Neural cell (in vitro differentiated cells): ENCODE measurements around the gene TCF4. TPM values are rescaled to one million over a fixed set of nuclear protein-coding genes. Genes with fewer than 3 reads are reported as not detected.

Experiments used
- H2AFZ ChIP-seq: fragments of 200-600, 300-800 bp; sonication (generic), shearing (Covaris generic); 2 replicates; pipeline ENCODE4 v1.6.0; 2014; ENCODE audit warnings: low read depth, mild to moderate bottlenecking, antibody characterized with exemption, low read length, moderate library complexity
- H3F3A ChIP-seq: fragments of 200-600 bp; shearing (Covaris generic); 2 replicates; pipeline ENCODE4 v1.6.1; 2016; ENCODE audit warnings: mild to moderate bottlenecking, moderate library complexity, mixed read lengths, antibody characterized with exemption, low read length; ENCODE audit not compliant: insufficient read depth, poor library complexity, severe bottlenecking
- H3K27ac ChIP-seq: fragments of 200-600, 300-800 bp; sonication (generic), shearing (Covaris generic); 2 replicates; pipeline ENCODE4 v1.5.1; 2014; ENCODE audit warnings: mild to moderate bottlenecking, low read length, moderate library complexity
- H3K27me3 ChIP-seq: fragments of 300-800, 200-600 bp; sonication (generic), shearing (Covaris generic); 2 replicates; pipeline ENCODE4 v1.6.0; 2014; ENCODE audit warnings: mild to moderate bottlenecking, low read depth, low read length, moderate library complexity; ENCODE audit not compliant: insufficient read depth
- H3K36me3 ChIP-seq: fragments of 300-800, 200-600 bp; sonication (generic), shearing (Covaris generic); 2 replicates; pipeline ENCODE4 v1.5.1; 2014; ENCODE audit warnings: mild to moderate bottlenecking, antibody characterized with exemption, low read length, moderate library complexity; ENCODE audit not compliant: insufficient read depth
- H3K4me2 ChIP-seq: fragments of 300-800, 200-600 bp; sonication (generic), shearing (Covaris generic); 2 replicates; pipeline ENCODE4 v1.6.0; 2014; ENCODE audit warnings: mild to moderate bottlenecking, low read length
- H3K4me3 ChIP-seq: fragments of 300-800, 200-600 bp; sonication (generic), shearing (Covaris generic); 2 replicates; pipeline ENCODE4 v1.5.1; 2014; ENCODE audit warnings: mild to moderate bottlenecking, low read length, moderate library complexity
- H3K79me2 ChIP-seq: fragments of 200-600 bp; shearing (Covaris generic); replicated peaks from 2 replicates; pipeline ENCODE4 v1.6.0; 2014; ENCODE audit warnings: mild to moderate bottlenecking, low read length, moderate library complexity; ENCODE audit not compliant: insufficient read depth
- H3K9ac ChIP-seq: fragments of 300-800, 200-600 bp; sonication (generic), shearing (Covaris generic); 2 replicates; pipeline ENCODE4 v1.6.1; 2016; ENCODE audit warnings: mild to moderate bottlenecking, low read length, mixed read lengths
- H3K9me2 ChIP-seq: fragments of 200-600 bp; shearing (Covaris generic); 2 replicates; pipeline ENCODE4 v1.6.1; 2016; ENCODE audit warnings: mild to moderate bottlenecking, low read length, mixed read lengths; ENCODE audit not compliant: insufficient read depth
- H3K9me3 ChIP-seq: fragments of 200-600, 300-800 bp; sonication (generic), shearing (Covaris generic); 2 replicates; pipeline ENCODE4 v1.6.1; 2016; ENCODE audit warnings: mild to moderate bottlenecking, mixed run types, low read length, moderate library complexity, mixed read lengths
- H4K20me1 ChIP-seq: fragments of 200-600 bp; shearing (Covaris generic); 2 replicates; pipeline ENCODE4 v1.6.1; 2016; ENCODE audit warnings: mild to moderate bottlenecking, mixed run types; ENCODE audit not compliant: insufficient read depth
- EP300 ChIP-seq: fragments of 450-650 bp; conservative IDR thresholded peaks from 2 replicates; pipeline ENCODE4 v1.6.1; 2014; ENCODE audit warnings: antibody characterized with exemption, mild to moderate bottlenecking, moderate library complexity; ENCODE audit not compliant: poor library complexity, severe bottlenecking
- EZH2 ChIP-seq: fragments of 200-600, 300-800 bp; shearing (Covaris generic), sonication (generic); IDR thresholded peaks from 2 replicates; pipeline ENCODE4 v1.6.1; 2014; ENCODE audit warnings: antibody characterized with exemption, low read length, borderline replicate concordance, mild to moderate bottlenecking; ENCODE audit not compliant: insufficient read depth, poor library complexity, severe bottlenecking
- MXI1 ChIP-seq: fragments of 450-650 bp; conservative IDR thresholded peaks from 2 replicates; pipeline ENCODE4 v1.6.1; 2014; ENCODE audit warnings: antibody characterized with exemption, mild to moderate bottlenecking; ENCODE audit not compliant: poor library complexity, severe bottlenecking
- POLR2AphosphoS5 ChIP-seq: IDR thresholded peaks from 2 replicates; pipeline ENCODE4 v1.6.1; 2012
- RAD21 ChIP-seq: fragments of 450-650 bp; conservative IDR thresholded peaks from 2 replicates; pipeline ENCODE4 v1.6.1; 2014; ENCODE audit warnings: antibody characterized with exemption, mild to moderate bottlenecking, moderate library complexity
- REST ChIP-seq: IDR thresholded peaks from 2 replicates; pipeline ENCODE4 v1.6.1; 2012; ENCODE audit warnings: borderline replicate concordance
- SMC3 ChIP-seq: fragments of 450-650 bp; conservative IDR thresholded peaks from 2 replicates; pipeline ENCODE4 v1.6.1; 2014; ENCODE audit warnings: antibody characterized with exemption, mild to moderate bottlenecking, moderate library complexity; ENCODE audit not compliant: poor library complexity
- TAF1 ChIP-seq: IDR thresholded peaks from 2 replicates; pipeline ENCODE4 v1.6.1; 2012; ENCODE audit warnings: low read depth
- polyA plus RNA-seq: library from polyadenylated mRNA; depleted of rRNA; stranded (reverse); fragments of >200 nt; gene quantifications from 2 replicates; pipeline ENCODE4 v1.2.3, GENCODE V29; 2014
- TF ChIP-seq, protein P1 (sequence below): fragments of 450-650 bp; IDR thresholded peaks from 2 replicates; pipeline ENCODE4 v1.5.1; 2014; ENCODE audit warnings: antibody characterized with exemption, mild to moderate bottlenecking, moderate library complexity; ENCODE audit not compliant: poor library complexity, severe bottlenecking

TCF4 gene
- polyA plus RNA-seq, 1 donor from 2014 or later, result 7.0 TPM

DNA sequence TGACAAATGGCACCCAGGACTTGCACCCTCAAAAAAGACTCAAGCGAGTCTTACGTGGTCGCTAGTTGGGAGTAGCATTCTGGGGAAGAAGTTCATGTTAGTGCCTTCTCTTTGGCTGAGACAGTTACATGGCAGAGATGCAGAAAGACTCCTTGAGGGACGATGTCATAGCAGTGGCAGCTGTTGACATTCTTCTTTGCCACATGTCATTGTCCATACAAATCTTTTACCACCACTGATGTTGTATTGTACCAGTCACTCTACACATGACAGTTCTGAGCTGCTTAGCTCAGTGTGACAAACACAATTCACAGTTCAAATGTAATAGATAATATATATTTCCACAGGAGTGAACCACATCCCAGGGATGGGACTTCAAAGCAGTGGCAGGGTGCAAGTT is 197.1 kb downstream of the TCF4 start:
- H3K9ac ChIP-seq, result no peak overlapping the region
- TF ChIP-seq TAF1 (no peak), POLR2AphosphoS5 (peak; percentile 57), EP300 (peak; percentile 80)
- peaks cover 9% of the 10 kb centered on the region for H3K79me2 ChIP-seq
- no peaks in the 10 kb centered on the region for H3K36me3 ChIP-seq
- no peak overlapping the region for H3K4me2 ChIP-seq
- no peak overlapping the region for H2AFZ ChIP-seq
- H3K9me3 ChIP-seq, result no peaks in the 10 kb centered on the region
- no peaks in the 10 kb centered on the region for H4K20me1 ChIP-seq
- no peaks in the 10 kb centered on the region for H3K9me2 ChIP-seq
- no peak overlapping the region for H3K4me3 ChIP-seq
- no peak overlapping the region for H3K27ac ChIP-seq
- no peaks in the 10 kb centered on the region for H3K27me3 ChIP-seq
- H3F3A ChIP-seq, result no peaks in the 10 kb centered on the region

GRCh38 chr18:55387139-55387984 is 200.6 kb downstream of the TCF4 start:
- H3K27me3 ChIP-seq, result no peaks in the 10 kb centered on the region
- H3K9ac ChIP-seq, result no peak overlapping the region
- H3K4me2 ChIP-seq, result no peak overlapping the region
- no peaks in the 10 kb centered on the region for H3F3A ChIP-seq
- TF ChIP-seq POLR2AphosphoS5 (peak; percentile 50), TAF1 (no peak), EP300 (peak; percentile 64), REST (no peak), SMC3 (no peak)
- H3K9me2 ChIP-seq, result no peaks in the 10 kb centered on the region
- no peak overlapping the region for H2AFZ ChIP-seq
- no peaks in the 10 kb centered on the region for H4K20me1 ChIP-seq
- no peaks in the 10 kb centered on the region for H3K36me3 ChIP-seq
- no peaks in the 10 kb centered on the region for H3K9me3 ChIP-seq
- H3K79me2 ChIP-seq, result peaks cover under 1% of the 10 kb centered on the region
- no peak overlapping the region for H3K4me3 ChIP-seq
- no peak overlapping the region for H3K27ac ChIP-seq

DNA sequence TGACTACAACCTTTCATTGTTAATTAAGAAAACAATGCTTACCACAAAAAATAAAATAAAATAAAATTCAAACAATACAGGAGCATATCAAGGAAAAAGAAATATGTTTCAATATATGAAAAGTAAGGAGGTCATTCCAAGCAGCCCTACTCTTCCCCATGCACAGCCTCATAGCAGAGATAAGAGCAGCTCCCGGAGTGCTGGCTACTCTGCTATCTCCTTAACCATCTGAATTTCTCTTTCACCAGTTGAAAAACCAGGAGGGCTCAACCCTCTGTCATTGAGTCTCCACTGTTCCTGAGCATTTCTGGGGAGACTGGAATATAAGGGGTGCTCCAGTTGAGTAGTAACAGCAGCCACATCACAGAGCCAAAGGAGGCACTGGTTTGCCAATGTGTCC is 201.4 kb downstream of the TCF4 start:
- H3K4me3 ChIP-seq, result no peak overlapping the region

More for the DNA sequence above, 201.4 kb downstream of the TCF4 start:
- Histone ChIP-seq H3K36me3 (no peaks in the 10 kb centered on the region), H3K4me2 (no peak overlapping the region), H4K20me1 (no peaks in the 10 kb centered on the region), H3F3A (no peaks in the 10 kb centered on the region), H3K9me3 (no peaks in the 10 kb centered on the region), H3K9me2 (no peaks in the 10 kb centered on the region), H3K27ac (no peak overlapping the region), H3K9ac (no peak overlapping the region), H2AFZ (no peak overlapping the region), H3K27me3 (no peaks in the 10 kb centered on the region), H3K79me2 (no peaks in the 10 kb centered on the region)
- TF ChIP-seq EZH2 (no peak), POLR2AphosphoS5 (no peak), REST (no peak), MXI1 (no peak), TAF1 (no peak), SMC3 (no peak), RAD21 (no peak), EP300 (no peak)
- TF ChIP-seq, protein P1, sequence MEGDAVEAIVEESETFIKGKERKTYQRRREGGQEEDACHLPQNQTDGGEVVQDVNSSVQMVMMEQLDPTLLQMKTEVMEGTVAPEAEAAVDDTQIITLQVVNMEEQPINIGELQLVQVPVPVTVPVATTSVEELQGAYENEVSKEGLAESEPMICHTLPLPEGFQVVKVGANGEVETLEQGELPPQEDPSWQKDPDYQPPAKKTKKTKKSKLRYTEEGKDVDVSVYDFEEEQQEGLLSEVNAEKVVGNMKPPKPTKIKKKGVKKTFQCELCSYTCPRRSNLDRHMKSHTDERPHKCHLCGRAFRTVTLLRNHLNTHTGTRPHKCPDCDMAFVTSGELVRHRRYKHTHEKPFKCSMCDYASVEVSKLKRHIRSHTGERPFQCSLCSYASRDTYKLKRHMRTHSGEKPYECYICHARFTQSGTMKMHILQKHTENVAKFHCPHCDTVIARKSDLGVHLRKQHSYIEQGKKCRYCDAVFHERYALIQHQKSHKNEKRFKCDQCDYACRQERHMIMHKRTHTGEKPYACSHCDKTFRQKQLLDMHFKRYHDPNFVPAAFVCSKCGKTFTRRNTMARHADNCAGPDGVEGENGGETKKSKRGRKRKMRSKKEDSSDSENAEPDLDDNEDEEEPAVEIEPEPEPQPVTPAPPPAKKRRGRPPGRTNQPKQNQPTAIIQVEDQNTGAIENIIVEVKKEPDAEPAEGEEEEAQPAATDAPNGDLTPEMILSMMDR, result no peak
